ENCODE measurements around the gene AGPAT4. TPM values are rescaled to one million over a fixed set of nuclear protein-coding genes. Genes with fewer than 3 reads are reported as not detected.

Gene AGPAT4
- polyA plus RNA-seq, 2 of the 4 experiments (the other 2 are of a cell fraction), result 2.1 to 3.7 TPM

GRCh38 chr6:161239001-161239400 is 34.9 kb downstream of the AGPAT4 start:
- FAIRE-seq, result no peak
- no peak for DNase-seq (ENCODE audit: low read depth in 1 of 2, low spot score in 1 of 2)
- Histone ChIP-seq H3K4me1 (peaks cover 9% of the 10 kb centered on the region; the same call in 2 of the 3 replicates), H3K4me3 (no peak overlapping the region), H3K9me3 (no peaks in the 10 kb centered on the region), H3K4me2 (no peak overlapping the region), H3K27ac (no peak overlapping the region)
- ChIA-PET CTCF (no interaction called here), POLR2A (no interaction called here)
- TF ChIP-seq RARB (CRISPR knock-in tag; IDR thresholded peaks at IDR 0.05) (no peak), HOXA7 (CRISPR knock-in tag; IDR thresholded peaks at IDR 0.05) (no peak), CHD2 (IDR thresholded peaks at IDR 0.05; ENCODE audit: low read length, partially characterized antibody) (no peak), MAFK (IDR thresholded peaks at IDR 0.05; ENCODE audit: partially characterized antibody) (no peak), ESRRA (IDR thresholded peaks at IDR 0.05; ENCODE audit: borderline replicate concordance, low read length) (no peak), REST (IDR thresholded peaks at IDR 0.05) (no peak), PBX3 (IDR thresholded peaks at IDR 0.05) (no peak), SREBF2 (IDR thresholded peaks at IDR 0.05) (no peak), EHMT2 (IDR thresholded peaks at IDR 0.05; ENCODE audit: low read depth) (no peak), RNF2 (IDR thresholded peaks at IDR 0.05; ENCODE audit: borderline replicate concordance, low read depth) (no peak)
- 93% methylated on average over 6 of the region's 6 CpGs for WGBS (ENCODE audit: missing lambda C conversion rate)
- ATAC-seq, result no peak

GRCh38 chr6:161238500-161238899 is 35.4 kb downstream of the AGPAT4 start:
- POLR2A ChIA-PET, result no interaction called here
- DNase-seq (ENCODE audit: low read depth in 1 of 2, low spot score in 1 of 2), result no peak
- no peak overlapping the region for H3K4me3 ChIP-seq
- ATAC-seq, result no peak
- TF ChIP-seq NPAS2 (CRISPR knock-in tag; IDR thresholded peaks at IDR 0.05; ENCODE audit: borderline replicate concordance), result no peak
- TF ChIP-seq ZSCAN20 (CRISPR knock-in tag; IDR thresholded peaks at IDR 0.05), result no peak
- no peak for TF ChIP-seq CHD2 (IDR thresholded peaks at IDR 0.05; ENCODE audit: low read length, partially characterized antibody)
- TF ChIP-seq MAZ (IDR thresholded peaks at IDR 0.05; ENCODE audit: borderline replicate concordance, low read depth, low read length), result no peak
- no peak for TF ChIP-seq NR3C1 (IDR thresholded peaks at IDR 0.05)
- no peak for TF ChIP-seq HOXB5 (CRISPR knock-in tag; IDR thresholded peaks at IDR 0.05)
- TF ChIP-seq HMGXB4 (CRISPR knock-in tag; IDR thresholded peaks at IDR 0.05; ENCODE audit: borderline replicate concordance), result no peak
- no peak for TF ChIP-seq EHF (CRISPR knock-in tag; IDR thresholded peaks at IDR 0.05)
- 87% methylated on average over 5 of the region's 5 CpGs for WGBS (ENCODE audit: missing lambda C conversion rate)
- no peak overlapping the region for H3K27ac ChIP-seq
- no peaks in the 10 kb centered on the region for H3K9me3 ChIP-seq
- no peak overlapping the region for H3K4me2 ChIP-seq
- FAIRE-seq, result no peak
- H3K4me1 ChIP-seq, result peaks cover 10% of the 10 kb centered on the region; the same call in 2 of the 3 replicates
- CTCF ChIA-PET, result no interaction called here

GRCh38 chr6:161238081-161238480 is 35.8 kb downstream of the AGPAT4 start:
- WGBS (ENCODE audit: missing lambda C conversion rate), result 69% methylated on average over 5 of the region's 6 CpGs
- TF ChIP-seq CBX2 (IDR thresholded peaks at IDR 0.05; ENCODE audit: borderline replicate concordance, low read depth) (no peak), SREBF2 (IDR thresholded peaks at IDR 0.05) (no peak), JUNB (IDR thresholded peaks at IDR 0.05) (no peak), ATOH8 (CRISPR knock-in tag; IDR thresholded peaks at IDR 0.05; ENCODE audit: low read depth) (no peak)
- CTCF ChIA-PET, result no interaction called here
- POLR2A ChIA-PET, result no interaction called here
- FAIRE-seq, result no peak
- no peak for ATAC-seq
- Histone ChIP-seq H3K4me1 (peaks cover 10% of the 10 kb centered on the region; the same call in 2 of the 3 replicates), H3K4me3 (no peak overlapping the region), H3K27ac (no peak overlapping the region), H3K9me3 (no peaks in the 10 kb centered on the region), H3K4me2 (no peak overlapping the region)
- DNase-seq (ENCODE audit: low read depth in 1 of 2, low spot score in 1 of 2), result no peak

Measured in A549 (cell line).